ENCODE results near the gene ANXA5.
A peak's percentile ranks its signal among the peaks of the same experiment; 100 is the strongest.

ANXA5 gene

DNA sequence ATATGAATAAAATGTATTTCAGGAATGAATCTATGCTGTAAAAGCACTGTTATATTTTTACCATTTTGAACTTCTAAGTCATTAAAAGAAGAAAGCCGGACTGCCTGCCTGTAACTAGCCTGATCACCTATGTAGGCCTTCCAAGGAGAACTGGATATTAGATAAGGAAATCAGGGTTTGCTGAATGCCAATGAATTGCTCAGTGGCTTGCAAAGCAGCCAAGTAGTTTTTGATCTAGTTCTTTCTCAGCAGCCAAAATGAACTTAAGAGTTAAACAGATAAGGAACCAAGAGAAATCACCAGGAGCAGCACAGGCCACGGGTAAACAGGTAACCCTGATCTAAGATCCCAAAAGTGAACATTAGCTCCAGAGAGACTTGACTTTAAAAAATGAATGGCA lies 3.3 kb downstream of the ANXA5 start:
- Histone ChIP-seq H3K4me3 (ENCODE audit: low read depth, low read length) (no peak overlapping the region), H3K27ac (ENCODE audit: low read depth, low read length) (no peak overlapping the region), H3K36me3 (ENCODE audit: control insufficient read depth, insufficient read depth, low read length) (peaks cover 19% of the 10 kb centered on the region), H3K9ac (ENCODE audit: low read depth, low read length) (no peak overlapping the region), H3K4me1 (ENCODE audit: control insufficient read depth, insufficient read depth, low read length) (peaks cover 32% of the 10 kb centered on the region), H3K27me3 (ENCODE audit: control insufficient read depth, insufficient read depth, low read length) (no peaks in the 10 kb centered on the region), H3K9me3 (ENCODE audit: control insufficient read depth, insufficient read depth, low read length) (no peaks in the 10 kb centered on the region)

DNA sequence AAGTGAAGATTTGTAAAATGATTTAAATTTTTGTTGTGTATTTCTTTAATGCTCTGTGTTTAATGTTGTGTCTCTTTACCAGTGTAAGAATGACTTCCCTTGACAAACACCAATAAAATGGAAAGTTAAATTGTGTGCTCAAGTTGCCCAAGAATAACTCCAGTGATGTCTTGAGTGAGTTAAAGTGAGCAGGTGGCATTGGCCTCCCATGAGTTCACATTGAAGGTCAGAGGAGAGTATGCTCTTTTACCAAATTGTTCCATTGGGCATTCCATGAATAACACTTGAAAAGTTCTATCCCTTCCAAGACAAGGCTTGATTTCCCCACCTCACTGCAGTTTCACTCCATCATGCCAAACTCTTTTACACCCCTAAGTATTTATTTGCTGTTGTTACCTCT lies 4.5 kb downstream of the ANXA5 start:
- Histone ChIP-seq H3K9ac (ENCODE audit: low read depth, low read length) (no peak overlapping the region), H3K4me1 (ENCODE audit: control insufficient read depth, insufficient read depth, low read length) (peaks cover 32% of the 10 kb centered on the region), H3K9me3 (ENCODE audit: control insufficient read depth, insufficient read depth, low read length) (no peaks in the 10 kb centered on the region), H3K36me3 (ENCODE audit: control insufficient read depth, insufficient read depth, low read length) (peaks cover 25% of the 10 kb centered on the region), H3K4me3 (ENCODE audit: low read depth, low read length) (no peak overlapping the region), H3K27me3 (ENCODE audit: control insufficient read depth, insufficient read depth, low read length) (no peaks in the 10 kb centered on the region), H3K27ac (ENCODE audit: low read depth, low read length) (no peak overlapping the region)

DNA sequence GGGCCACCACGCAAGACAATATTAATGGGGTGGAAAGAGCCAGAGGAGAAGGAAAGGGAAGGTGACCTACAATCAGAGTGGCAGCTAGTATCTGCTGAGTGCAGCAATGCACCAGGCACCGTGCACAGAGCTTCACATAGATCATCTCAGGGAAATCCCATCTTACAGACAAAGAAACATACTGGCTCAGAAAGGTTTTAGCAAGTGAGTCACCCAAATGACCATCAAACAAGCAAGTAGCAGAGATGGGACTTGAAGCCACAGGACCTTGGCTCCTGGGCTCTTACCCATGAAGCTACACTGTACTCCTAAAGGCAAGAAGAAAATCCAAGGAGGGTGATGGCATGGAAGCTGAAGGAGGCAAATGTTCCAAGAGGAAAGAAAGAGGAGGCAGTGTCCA lies 6.8 kb downstream of the ANXA5 start:
- H3K4me3 ChIP-seq (ENCODE audit: low read depth, low read length): no peak overlapping the region
- no peak overlapping the region for H3K9ac ChIP-seq (ENCODE audit: low read depth, low read length)
- H3K36me3 ChIP-seq (ENCODE audit: control insufficient read depth, insufficient read depth, low read length): peaks cover 40% of the 10 kb centered on the region
- H3K4me1 ChIP-seq (ENCODE audit: control insufficient read depth, insufficient read depth, low read length): peaks cover 29% of the 10 kb centered on the region
- H3K27ac ChIP-seq (ENCODE audit: low read depth, low read length): peak overlapping the region; percentile 4
- no peaks in the 10 kb centered on the region for H3K27me3 ChIP-seq (ENCODE audit: control insufficient read depth, insufficient read depth, low read length)
- H3K9me3 ChIP-seq (ENCODE audit: control insufficient read depth, insufficient read depth, low read length): no peaks in the 10 kb centered on the region

DNA sequence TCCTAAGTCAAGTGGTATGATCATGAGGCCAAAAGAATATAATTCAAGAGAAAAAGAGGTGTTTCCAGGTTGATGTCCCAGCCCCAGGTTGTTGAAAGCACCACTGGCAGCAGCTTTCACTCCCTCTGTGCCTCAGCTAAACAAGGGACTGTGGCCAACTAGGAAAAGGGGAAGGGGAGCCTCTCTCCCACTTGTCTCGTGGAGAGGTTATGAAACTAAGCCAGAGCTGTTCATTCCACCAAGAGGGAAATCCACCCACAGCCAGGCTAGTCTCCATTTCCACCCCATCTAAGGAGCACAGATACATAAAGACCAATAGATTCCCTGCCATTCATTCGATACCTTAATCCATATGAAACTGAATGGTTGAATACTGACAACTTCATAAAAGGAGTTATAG lies 8.1 kb downstream of the ANXA5 start:
- no peaks in the 10 kb centered on the region for H3K27me3 ChIP-seq (ENCODE audit: control insufficient read depth, insufficient read depth, low read length)
- H3K9me3 ChIP-seq (ENCODE audit: control insufficient read depth, insufficient read depth, low read length): no peaks in the 10 kb centered on the region
- no peak overlapping the region for H3K9ac ChIP-seq (ENCODE audit: low read depth, low read length)
- H3K4me3 ChIP-seq (ENCODE audit: low read depth, low read length): no peak overlapping the region
- H3K4me1 ChIP-seq (ENCODE audit: control insufficient read depth, insufficient read depth, low read length): peaks cover 31% of the 10 kb centered on the region
- no peak overlapping the region for H3K27ac ChIP-seq (ENCODE audit: low read depth, low read length)
- peaks cover 45% of the 10 kb centered on the region for H3K36me3 ChIP-seq (ENCODE audit: control insufficient read depth, insufficient read depth, low read length)

DNA sequence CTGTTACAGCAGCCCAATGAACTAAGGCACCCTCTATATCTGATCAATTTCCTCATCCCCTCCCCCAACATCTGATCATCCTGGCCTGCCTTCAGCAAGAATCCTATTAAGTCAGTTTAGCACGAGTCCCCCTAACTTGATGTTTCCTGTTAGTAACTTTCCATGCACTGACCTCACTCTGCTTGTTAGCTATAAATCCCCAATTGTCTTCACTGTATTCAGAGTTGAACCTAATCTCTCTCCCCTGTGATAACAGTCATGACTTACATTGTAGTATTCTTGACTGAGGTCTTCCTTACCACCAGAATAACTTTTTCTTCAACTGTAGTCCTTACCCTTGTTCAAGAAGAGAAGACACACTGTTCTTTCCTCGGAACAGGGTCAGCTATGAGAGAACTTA lies 8.5 kb downstream of the ANXA5 start:
- no peak overlapping the region for H3K27ac ChIP-seq (ENCODE audit: low read depth, low read length)

DNA sequence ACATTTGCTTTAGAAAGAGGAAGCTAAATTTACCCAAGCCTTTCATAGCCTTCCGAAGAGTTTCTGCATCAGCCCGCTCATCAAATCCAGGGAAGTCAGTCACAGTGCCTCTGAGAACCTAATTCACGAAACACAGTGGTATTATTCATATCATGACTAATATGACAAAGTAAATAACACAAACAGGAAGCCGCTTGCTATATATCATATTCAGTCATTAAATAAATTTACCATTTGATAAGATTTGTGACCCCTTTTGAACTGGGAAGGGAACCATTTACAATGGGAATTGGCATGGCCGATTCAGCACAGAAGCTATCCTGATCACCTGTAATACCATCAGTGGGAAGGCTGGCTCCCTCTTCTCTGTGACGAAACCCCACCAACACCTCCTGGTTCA lies 10.5 kb downstream of the ANXA5 start:
- Histone ChIP-seq H3K9ac (ENCODE audit: low read depth, low read length) (no peak overlapping the region), H3K9me3 (ENCODE audit: control insufficient read depth, insufficient read depth, low read length) (no peaks in the 10 kb centered on the region), H3K27me3 (ENCODE audit: control insufficient read depth, insufficient read depth, low read length) (no peaks in the 10 kb centered on the region), H3K36me3 (ENCODE audit: control insufficient read depth, insufficient read depth, low read length) (peaks cover 70% of the 10 kb centered on the region), H3K4me1 (ENCODE audit: control insufficient read depth, insufficient read depth, low read length) (peaks cover 31% of the 10 kb centered on the region), H3K4me3 (ENCODE audit: low read depth, low read length) (no peak overlapping the region), H3K27ac (ENCODE audit: low read depth, low read length) (no peak overlapping the region)

More for the DNA sequence above, 8.5 kb downstream of the ANXA5 start:
- Histone ChIP-seq H3K9ac (ENCODE audit: low read depth, low read length) (no peak overlapping the region), H3K9me3 (ENCODE audit: control insufficient read depth, insufficient read depth, low read length) (no peaks in the 10 kb centered on the region), H3K27me3 (ENCODE audit: control insufficient read depth, insufficient read depth, low read length) (no peaks in the 10 kb centered on the region), H3K4me3 (ENCODE audit: low read depth, low read length) (no peak overlapping the region), H3K4me1 (ENCODE audit: control insufficient read depth, insufficient read depth, low read length) (peaks cover 35% of the 10 kb centered on the region), H3K36me3 (ENCODE audit: control insufficient read depth, insufficient read depth, low read length) (peaks cover 49% of the 10 kb centered on the region)

DNA sequence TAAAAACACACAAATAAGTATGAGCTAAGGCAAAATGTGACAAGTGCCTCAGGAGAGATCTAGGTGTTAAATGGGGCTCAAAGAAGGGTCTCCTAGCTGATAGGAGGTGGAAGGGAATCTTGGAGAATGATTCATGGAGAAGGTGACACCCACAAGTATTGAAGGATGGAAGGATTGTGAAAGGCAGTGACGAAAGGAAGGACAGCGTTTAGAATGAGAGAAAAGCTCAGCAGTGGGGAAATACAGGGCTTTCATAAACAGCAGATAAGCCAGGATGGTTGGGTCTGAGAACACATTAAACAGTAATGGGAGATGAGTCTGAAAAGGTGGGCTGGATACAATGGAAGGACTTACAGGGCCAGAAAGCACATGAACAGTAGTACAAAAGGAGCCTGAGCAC lies 11.5 kb downstream of the ANXA5 start:
- peaks cover 21% of the 10 kb centered on the region for H3K4me1 ChIP-seq (ENCODE audit: control insufficient read depth, insufficient read depth, low read length)
- peaks cover 80% of the 10 kb centered on the region for H3K36me3 ChIP-seq (ENCODE audit: control insufficient read depth, insufficient read depth, low read length)
- no peaks in the 10 kb centered on the region for H3K9me3 ChIP-seq (ENCODE audit: control insufficient read depth, insufficient read depth, low read length)
- no peaks in the 10 kb centered on the region for H3K27me3 ChIP-seq (ENCODE audit: control insufficient read depth, insufficient read depth, low read length)
- H3K4me3 ChIP-seq (ENCODE audit: low read depth, low read length): no peak overlapping the region
- no peak overlapping the region for H3K9ac ChIP-seq (ENCODE audit: low read depth, low read length)
- H3K27ac ChIP-seq (ENCODE audit: low read depth, low read length): no peak overlapping the region

DNA sequence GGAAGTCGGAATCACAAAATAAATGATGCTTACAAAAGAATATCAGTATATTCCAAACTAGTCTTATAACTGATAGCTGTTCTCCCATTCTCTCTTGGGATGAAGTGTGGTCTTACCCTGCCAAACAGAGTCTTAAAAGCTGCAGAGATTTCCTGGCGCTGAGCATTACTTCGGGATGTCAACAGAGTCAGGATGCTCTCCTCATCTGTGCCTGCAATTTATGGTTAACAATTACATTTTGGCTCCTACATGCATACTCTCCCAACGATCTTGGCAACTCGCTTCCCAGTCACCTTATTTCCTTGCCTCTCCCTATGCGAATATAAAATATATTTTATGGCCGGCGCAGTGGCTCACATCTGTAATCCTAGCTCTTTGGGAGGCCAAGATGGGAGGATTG lies 12.2 kb downstream of the ANXA5 start:
- no peak overlapping the region for H3K27ac ChIP-seq (ENCODE audit: low read depth, low read length)

DNA sequence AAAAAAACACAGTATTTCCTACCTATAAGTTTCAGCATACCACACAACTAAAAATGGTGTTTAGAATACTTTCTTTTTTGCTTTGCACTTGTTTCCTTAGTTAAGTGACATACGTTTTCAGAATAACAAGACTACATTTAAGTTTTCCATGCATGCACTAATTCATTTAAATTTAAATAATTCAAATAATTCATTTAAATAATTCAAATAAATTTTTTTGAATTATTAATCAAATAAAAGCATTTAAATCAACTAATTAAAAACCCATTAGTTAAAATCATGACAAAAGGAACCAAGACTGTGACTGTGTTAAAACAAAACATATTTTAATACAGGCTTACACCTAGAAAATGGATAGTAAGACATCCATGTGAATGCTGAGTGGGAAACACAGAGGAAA lies 12.8 kb downstream of the ANXA5 start:
- Histone ChIP-seq H3K9me3 (ENCODE audit: control insufficient read depth, insufficient read depth, low read length) (no peaks in the 10 kb centered on the region), H3K27me3 (ENCODE audit: control insufficient read depth, insufficient read depth, low read length) (no peaks in the 10 kb centered on the region), H3K4me1 (ENCODE audit: control insufficient read depth, insufficient read depth, low read length) (peaks cover 25% of the 10 kb centered on the region; the same call in 1 of the 2 replicates), H3K4me3 (ENCODE audit: low read depth, low read length) (no peak overlapping the region), H3K9ac (ENCODE audit: low read depth, low read length) (no peak overlapping the region), H3K27ac (ENCODE audit: low read depth, low read length) (no peak overlapping the region), H3K36me3 (ENCODE audit: control insufficient read depth, insufficient read depth, low read length) (peaks cover 82% of the 10 kb centered on the region)

More for the DNA sequence above, 12.2 kb downstream of the ANXA5 start:
- Histone ChIP-seq H3K9me3 (ENCODE audit: control insufficient read depth, insufficient read depth, low read length) (no peaks in the 10 kb centered on the region), H3K27me3 (ENCODE audit: control insufficient read depth, insufficient read depth, low read length) (no peaks in the 10 kb centered on the region), H3K9ac (ENCODE audit: low read depth, low read length) (no peak overlapping the region), H3K4me3 (ENCODE audit: low read depth, low read length) (no peak overlapping the region), H3K36me3 (ENCODE audit: control insufficient read depth, insufficient read depth, low read length) (peaks cover 83% of the 10 kb centered on the region), H3K4me1 (ENCODE audit: control insufficient read depth, insufficient read depth, low read length) (peaks cover 20% of the 10 kb centered on the region)

DNA sequence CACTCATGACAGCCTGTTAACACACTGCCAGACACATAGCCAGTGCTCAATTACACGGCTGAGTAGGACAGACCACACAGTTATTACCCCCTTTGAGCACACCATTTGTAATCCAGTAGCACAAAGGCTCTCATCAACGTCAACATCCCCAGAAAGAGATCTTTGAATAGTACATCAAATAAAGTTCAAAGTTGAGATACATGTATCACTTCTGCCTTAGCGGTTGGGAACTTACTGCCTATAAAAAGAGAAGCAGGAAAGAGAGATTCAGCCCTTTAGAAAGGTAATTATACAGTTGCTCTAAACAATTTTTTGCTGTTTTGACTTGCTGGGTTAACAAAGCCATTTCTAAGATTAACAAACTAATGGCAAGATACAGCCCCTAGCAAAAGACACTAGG lies 16.2 kb downstream of the ANXA5 start:
- H3K4me1 ChIP-seq (ENCODE audit: control insufficient read depth, insufficient read depth, low read length): peaks cover 30% of the 10 kb centered on the region; the same call in 1 of the 2 replicates
- H3K27me3 ChIP-seq (ENCODE audit: control insufficient read depth, insufficient read depth, low read length): no peaks in the 10 kb centered on the region
- no peaks in the 10 kb centered on the region for H3K9me3 ChIP-seq (ENCODE audit: control insufficient read depth, insufficient read depth, low read length)
- H3K9ac ChIP-seq (ENCODE audit: low read depth, low read length): no peak overlapping the region
- peaks cover 91% of the 10 kb centered on the region for H3K36me3 ChIP-seq (ENCODE audit: control insufficient read depth, insufficient read depth, low read length)
- no peak overlapping the region for H3K27ac ChIP-seq (ENCODE audit: low read depth, low read length)
- no peak overlapping the region for H3K4me3 ChIP-seq (ENCODE audit: low read depth, low read length)

DNA sequence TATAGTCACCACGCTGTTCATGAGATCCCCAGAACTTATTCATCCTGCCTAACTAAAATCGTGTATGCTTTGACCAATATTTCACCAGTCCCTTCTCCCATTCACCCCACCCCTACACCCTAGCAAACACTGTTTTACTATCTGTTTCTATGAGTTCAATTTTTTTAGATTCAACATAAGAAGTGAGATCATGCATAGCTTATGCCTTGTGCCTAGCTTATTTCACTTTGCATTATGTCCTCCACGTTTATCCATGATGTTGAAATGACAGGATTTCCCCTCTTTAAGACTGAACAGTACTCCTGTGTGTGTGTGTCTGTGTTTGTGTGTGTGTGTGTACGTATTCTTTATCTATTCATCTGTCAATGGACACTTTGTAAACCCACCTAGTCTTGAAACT lies 16.8 kb downstream of the ANXA5 start:
- Histone ChIP-seq H3K4me3 (ENCODE audit: low read depth, low read length) (no peak overlapping the region), H3K4me1 (ENCODE audit: control insufficient read depth, insufficient read depth, low read length) (peaks cover 30% of the 10 kb centered on the region; the same call in 1 of the 2 replicates), H3K27me3 (ENCODE audit: control insufficient read depth, insufficient read depth, low read length) (no peaks in the 10 kb centered on the region), H3K27ac (ENCODE audit: low read depth, low read length) (no peak overlapping the region), H3K36me3 (ENCODE audit: control insufficient read depth, insufficient read depth, low read length) (peaks cover 91% of the 10 kb centered on the region), H3K9me3 (ENCODE audit: control insufficient read depth, insufficient read depth, low read length) (no peaks in the 10 kb centered on the region), H3K9ac (ENCODE audit: low read depth, low read length) (no peak overlapping the region)

DNA sequence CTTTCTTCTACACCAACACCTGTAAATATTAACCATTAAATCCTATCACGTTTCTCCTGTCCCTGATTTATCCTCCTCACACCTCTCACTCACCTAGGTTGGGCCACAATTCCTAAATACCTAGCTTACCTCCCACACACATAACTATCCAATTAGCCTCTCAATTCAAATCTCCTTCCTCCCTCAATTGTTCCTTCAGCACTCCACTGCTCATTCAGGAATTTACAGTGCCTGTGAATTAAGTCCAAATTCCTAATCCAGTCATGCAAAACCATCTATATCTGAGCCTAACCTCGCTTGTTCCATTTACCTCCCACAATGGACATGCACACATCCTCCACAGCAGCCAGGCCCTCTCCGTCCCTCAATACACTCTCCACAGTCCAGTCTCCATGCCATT lies 17.5 kb downstream of the ANXA5 start:
- Histone ChIP-seq H3K27ac (ENCODE audit: low read depth, low read length) (no peak overlapping the region), H3K36me3 (ENCODE audit: control insufficient read depth, insufficient read depth, low read length) (peaks cover 93% of the 10 kb centered on the region), H3K27me3 (ENCODE audit: control insufficient read depth, insufficient read depth, low read length) (no peaks in the 10 kb centered on the region), H3K9ac (ENCODE audit: low read depth, low read length) (no peak overlapping the region), H3K4me1 (ENCODE audit: control insufficient read depth, insufficient read depth, low read length) (peaks cover 26% of the 10 kb centered on the region; the same call in 1 of the 2 replicates), H3K9me3 (ENCODE audit: control insufficient read depth, insufficient read depth, low read length) (no peaks in the 10 kb centered on the region), H3K4me3 (ENCODE audit: low read depth, low read length) (no peak overlapping the region)

Measured in HUES48 (cell line).